GM21381 (cell line): ENCODE results near the gene MLPH.
"Not testable (repeated sequence)": the region's sequence is repeated elsewhere in the genome, so short reads cannot be mapped to it uniquely, and the experiment has no call there.

Experiments used
- ATAC-seq: cut with Tn5 transposase; IDR thresholded peaks from one replicate; pipeline ENCODE4 v1.9.1; 2021; ENCODE audit warnings: mild to moderate bottlenecking, moderate library complexity; ENCODE audit not compliant: unreplicated experiment

Gene MLPH

GRCh38 chr2:237577956-237578870, 91.2 kb downstream of the MLPH start:
- ATAC-seq: no peak

DNA sequence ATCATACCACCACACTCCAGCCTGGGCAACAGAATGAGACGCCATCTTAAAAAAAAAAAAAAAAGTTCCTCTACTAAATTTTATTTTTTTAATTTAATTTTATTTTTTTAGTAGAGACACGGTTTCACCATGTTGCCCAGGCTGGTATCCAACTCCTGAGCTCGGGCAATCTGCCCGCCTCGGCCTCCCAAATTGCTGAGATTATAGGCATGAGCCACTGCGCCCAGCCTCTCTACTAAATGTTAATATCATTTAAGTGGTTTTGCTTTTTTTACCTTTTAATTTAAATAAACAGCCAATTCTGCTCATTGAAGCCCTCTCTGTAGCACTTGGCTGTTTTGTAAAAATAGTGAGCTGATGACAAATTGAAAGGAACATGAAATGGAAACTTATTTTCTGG, 94.3 kb downstream of the MLPH start:
- ATAC-seq: no peak

- no peak for ATAC-seq
These were observed 95.0 kb downstream of the MLPH start for GRCh38 chr2:237581751-237582746.

DNA sequence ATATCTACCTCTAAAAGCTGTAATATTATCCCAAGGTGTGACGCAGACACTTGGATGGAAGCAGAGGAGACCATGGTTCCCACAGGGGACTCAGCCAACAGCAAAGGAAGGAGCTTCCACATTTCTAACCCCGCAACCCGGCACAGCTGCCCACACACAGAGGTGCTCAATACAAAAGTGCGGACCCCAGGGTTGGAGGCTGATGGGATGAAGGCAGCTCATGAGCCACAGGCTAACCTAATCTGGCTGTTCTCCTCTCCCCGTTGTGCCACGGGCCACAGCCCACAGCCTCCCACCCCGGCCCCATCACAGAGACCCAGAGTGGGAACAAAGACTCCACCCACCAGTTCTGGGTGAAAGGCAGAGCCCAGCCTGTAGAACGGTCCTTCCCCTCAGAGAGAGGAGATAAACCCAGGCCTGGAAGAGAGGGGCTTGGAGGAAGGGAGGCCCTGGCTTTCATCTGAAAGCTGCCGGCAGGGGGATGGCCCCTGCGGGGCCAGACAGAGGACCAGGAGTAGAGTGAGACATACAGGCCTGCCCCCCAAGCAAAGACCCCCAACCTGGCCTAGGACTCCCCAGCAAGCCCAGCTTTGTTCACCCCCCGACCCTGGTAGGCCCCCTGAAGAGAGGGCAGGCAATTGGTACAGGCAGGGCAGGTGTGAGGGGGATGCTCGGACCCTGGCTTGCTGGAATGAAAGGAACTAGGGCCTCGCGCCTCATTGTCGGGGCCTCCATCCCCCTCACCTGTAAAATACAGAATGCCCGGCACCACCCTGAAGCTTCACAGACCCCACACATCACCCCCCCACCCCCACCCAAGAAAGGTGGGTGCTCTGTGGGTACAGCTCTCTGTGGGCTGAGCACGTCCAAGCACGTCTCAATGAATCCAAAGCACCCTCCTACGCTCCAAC, 96.6 kb downstream of the MLPH start:
- ATAC-seq: no peak

DNA sequence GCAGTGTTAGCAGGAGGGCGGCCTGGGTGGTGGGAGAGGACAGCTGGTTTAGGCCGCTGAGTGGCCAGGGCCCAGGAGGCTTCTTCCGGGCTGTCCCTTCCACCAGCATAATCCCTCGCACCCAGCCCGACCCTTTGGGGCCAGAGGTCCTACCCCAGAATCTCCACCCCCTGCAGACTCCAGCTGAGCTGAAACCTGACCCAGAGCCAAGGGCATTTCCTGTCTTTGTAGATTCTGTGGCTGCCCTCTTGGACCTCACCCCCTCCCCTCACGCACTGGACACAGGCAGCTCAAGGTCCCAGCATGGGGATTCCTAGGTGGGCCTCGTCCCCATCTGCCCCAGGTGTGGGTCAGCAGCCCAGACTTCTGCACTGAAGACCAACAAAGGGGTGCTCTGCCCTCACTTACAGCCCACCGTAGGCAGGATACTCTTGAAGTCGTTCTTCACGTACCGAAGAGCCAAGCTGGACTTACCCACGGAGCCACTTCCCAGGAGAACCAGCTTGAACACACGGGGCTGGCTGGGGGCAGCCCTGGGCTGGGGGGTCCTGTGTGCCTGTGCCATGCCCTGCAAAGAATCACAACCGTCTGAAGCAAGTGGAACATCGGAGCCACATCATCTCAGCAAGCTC, 98.7 kb downstream of the MLPH start:
- ATAC-seq: no peak

- no peak for ATAC-seq
These were observed 101.1 kb downstream of the MLPH start for GRCh38 chr2:237588044-237588696.

GRCh38 chr2:237590272-237591140, 103.5 kb downstream of the MLPH start, which contains the start of gene RAB17:
RAB17 (minus strand) TSS chr2:237590734; CDS start chr2:237586154, 4,580 bp downstream.
- ATAC-seq: no peak

- ATAC-seq: no peak
These were observed 104.3 kb downstream of the MLPH start for GRCh38 chr2:237591141-237591881.

GRCh38 chr2:237592425-237592980, 105.5 kb downstream of the MLPH start:
- no peak for ATAC-seq

GRCh38 chr2:237593036-237593435, 106.0 kb downstream of the MLPH start:
- ATAC-seq: no peak

- no peak for ATAC-seq
These were observed 106.7 kb downstream of the MLPH start for GRCh38 chr2:237593596-237594320.

DNA sequence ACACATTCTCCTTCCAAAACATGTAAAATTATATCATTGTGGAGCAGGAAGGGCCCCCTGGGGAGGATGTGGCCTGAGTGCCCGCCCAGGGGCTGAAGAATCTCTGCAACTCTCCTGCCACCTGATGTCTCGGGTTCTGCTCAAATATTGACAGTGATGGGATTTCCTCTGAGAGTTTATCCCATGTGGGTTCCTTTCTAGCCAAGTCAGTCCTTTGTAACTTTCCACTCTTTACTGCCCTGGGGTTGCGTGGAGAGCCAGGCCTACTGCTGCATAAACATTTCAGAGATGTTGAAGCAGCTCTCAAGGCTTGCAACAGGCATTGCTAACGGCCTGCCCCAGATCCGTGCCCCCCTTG, 107.4 kb downstream of the MLPH start:
- no peak for ATAC-seq

DNA sequence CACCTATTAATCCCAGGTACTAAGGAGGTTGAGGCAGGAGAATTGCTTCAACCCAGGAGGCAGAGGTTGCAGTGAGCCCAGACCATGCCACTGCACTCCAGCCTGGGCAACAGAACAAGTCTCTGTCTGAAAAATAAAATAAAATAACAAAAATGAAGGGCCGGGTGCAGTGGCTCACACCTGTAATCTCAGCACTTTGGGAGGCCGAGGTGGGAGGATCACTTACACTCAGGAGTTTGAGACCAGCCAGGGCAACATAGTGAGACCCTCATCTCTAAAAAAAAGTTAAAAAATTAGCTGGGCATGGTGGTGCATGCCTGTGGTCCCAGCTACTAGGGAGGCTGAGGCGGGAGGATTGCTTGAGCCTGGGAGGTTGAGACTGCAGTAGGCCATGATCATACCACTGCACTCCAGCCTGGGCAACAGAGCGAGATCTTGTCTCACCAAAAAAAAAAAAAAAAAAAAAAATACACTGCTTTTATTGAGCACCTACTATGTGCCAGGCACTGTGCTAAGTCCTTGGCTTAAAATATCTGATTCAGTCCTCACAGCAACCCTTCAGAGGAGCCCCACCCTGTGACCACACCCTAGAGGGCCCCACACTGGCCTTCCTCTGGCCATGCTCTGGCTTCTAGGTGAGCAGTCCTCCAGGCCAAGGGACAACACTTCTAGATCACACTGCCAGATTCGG, 108.9 kb downstream of the MLPH start:
- not testable (repeated sequence) for ATAC-seq

- no peak for ATAC-seq
These were observed 109.6 kb downstream of the MLPH start for GRCh38 chr2:237596520-237597195.
